Activated CD8-positive, alpha-beta memory T cell treated with anti-CD3 and anti-CD28 coated beads for 24 hours (primary cell): Measurements from ENCODE around the gene ATP10A.
A peak's percentile ranks its signal among the peaks of the same experiment; 100 is the strongest.
"Not testable (repeated sequence)": the region's sequence is repeated elsewhere in the genome, so short reads cannot be mapped to it uniquely, and the experiment has no call there.

Experiments used
- DNase-seq: peaks from one replicate; pipeline ENCODE4 v3.0.0-alpha.2; 2020

Gene ATP10A

DNA sequence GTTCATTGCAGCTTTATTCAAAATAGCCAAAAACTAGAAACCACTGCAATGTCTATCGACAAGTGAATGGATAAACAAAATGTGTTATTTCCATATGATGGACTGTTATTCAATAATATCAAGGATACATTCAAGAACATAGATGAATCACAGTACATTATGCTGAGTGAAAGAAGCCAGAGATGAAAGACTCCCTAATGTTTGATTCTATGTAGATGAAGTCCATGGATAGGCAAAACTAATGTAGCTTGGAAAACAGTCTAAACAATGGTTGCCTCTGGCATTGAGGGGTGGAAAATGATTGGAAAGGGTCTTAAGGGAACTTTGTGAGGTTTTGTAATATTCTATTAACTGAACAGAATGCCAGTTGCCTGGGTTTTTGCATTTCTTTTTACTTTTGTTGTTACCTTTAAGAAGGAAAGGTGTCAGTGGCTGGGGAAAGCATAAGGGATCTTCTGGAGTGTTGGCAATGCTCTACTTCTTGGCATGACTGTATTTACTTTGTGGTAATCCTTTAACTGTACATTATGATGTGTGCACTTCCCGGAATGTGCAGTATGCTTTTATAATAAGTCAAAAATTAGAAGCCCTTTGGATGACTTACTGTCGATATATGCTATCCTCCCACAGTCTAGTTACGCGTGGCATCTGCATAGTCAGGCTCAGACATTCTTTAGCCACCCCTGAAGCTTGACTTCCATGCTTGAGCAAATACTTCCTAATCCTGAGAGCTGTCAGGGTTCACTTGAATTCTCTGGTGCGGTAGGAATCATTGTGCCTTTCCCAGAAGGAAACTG lies 20.5 kb upstream of the ATP10A start:
- no peak for DNase-seq

DNA sequence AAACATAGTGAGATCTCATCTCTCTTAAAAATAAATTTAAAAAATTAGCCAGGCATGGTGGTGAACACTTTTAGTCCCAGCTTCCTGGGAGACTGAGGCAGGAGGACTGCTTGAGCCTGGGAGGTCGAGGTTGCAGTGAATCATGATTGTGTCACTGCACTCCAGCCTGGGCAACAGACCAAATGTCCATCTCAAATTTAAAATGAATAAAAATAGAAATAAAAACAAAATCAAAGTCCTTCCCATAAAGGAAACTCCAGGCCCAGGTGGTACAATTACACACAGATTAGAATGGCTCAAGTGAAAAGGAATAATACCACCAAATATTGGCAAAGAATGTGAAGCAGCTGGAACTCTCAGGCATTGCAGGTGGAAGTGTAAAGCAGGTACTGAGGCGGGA lies 19.3 kb upstream of the ATP10A start:
- DNase-seq, result no peak

- not testable (repeated sequence) for DNase-seq
Measured at GRCh38 chr15:25880877-25881276, 17.8 kb upstream of the ATP10A start.

GRCh38 chr15:25880411-25880810 lies 17.3 kb upstream of the ATP10A start:
- no peak for DNase-seq

DNA sequence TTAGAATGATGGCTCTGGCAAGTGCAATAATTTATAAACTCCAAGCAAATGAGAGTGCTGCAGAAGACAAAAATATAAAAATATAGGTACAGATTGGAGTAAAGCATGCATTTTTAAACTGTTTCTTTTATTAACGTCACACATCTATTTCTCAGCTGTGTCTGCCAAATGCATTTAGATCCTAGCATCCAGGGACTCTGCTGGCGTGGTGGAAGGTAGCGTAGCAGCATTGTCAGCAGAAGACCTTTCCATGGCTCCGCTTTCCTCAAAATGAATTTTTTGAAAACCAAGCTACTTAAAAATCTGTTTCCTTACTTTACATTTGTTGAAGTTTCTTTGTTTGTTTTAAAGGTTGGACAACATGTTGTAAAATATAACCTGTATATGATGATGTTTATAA lies 16.3 kb upstream of the ATP10A start:
- no peak for DNase-seq

GRCh38 chr15:25877681-25878080 lies 14.6 kb upstream of the ATP10A start:
- DNase-seq, result no peak

- no peak for DNase-seq
Measured at GRCh38 chr15:25876231-25877140, 13.4 kb upstream of the ATP10A start.

DNA sequence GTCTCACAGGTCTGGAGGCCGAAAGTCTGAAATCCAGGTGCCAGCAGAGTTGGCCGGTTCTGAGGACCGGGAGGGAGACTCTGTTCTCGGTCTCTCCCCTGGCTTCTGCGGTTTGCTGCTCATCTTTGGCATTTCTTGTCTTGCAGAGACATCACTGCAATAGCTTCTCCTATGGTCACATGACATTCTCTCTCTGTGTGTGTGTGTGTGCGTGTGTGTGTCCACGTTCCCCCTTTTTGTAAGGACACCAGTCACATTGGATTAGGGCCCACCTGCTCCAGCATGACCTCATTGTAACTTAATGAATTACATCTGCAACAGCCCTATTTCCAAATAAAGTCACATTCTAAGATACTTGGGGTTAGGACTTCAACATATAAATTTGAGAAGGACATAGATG lies 12.4 kb upstream of the ATP10A start:
- DNase-seq, result no peak

DNA sequence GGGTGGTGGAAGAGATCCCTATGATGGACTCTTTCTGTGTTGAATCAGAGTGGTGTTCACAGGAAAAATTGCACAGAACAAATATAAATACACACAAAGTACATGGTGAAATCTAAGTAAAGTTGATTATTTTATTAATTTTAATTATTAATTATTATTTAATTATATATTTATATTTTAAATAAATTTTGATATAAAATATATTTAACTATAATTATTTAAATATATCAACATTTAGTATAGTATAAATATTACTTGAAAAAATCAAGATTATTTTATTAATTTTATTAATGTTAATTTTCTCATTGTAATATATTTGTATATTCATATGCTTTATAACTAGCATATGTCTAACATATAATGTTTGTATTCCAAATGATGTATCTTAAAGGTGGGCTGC lies 11.3 kb upstream of the ATP10A start:
- DNase-seq, result no peak

DNA sequence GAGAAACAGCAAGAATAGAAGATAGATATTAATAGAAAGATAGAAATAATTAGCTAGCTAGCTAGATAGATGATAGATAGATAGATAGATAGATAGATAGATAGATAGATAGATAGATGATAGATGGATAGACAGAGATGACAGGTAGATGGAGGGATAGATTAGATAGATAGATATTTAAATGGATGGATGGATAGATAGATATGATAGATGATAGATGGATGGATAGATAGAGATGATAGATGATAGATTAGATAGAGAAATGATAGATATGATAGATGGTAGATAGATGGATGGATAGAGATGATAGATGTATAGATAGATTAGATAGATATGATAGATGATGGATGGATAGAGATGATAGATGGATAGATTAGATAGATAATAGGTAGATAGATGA lies 8.3 kb upstream of the ATP10A start:
- no peak for DNase-seq

- DNase-seq, result no peak
Measured at GRCh38 chr15:25870938-25871337, 7.8 kb upstream of the ATP10A start.

GRCh38 chr15:25869701-25870100 lies 6.6 kb upstream of the ATP10A start:
- no peak for DNase-seq

GRCh38 chr15:25866874-25867273 lies 3.7 kb upstream of the ATP10A start:
- DNase-seq, result no peak

GRCh38 chr15:25866251-25866650 lies 3.1 kb upstream of the ATP10A start:
- no peak for DNase-seq

GRCh38 chr15:25864966-25865365 lies 1.8 kb upstream of the ATP10A start:
- DNase-seq, result no peak

- no peak for DNase-seq
Measured at GRCh38 chr15:25863968-25864580, 947 bp upstream of the ATP10A start.

DNA sequence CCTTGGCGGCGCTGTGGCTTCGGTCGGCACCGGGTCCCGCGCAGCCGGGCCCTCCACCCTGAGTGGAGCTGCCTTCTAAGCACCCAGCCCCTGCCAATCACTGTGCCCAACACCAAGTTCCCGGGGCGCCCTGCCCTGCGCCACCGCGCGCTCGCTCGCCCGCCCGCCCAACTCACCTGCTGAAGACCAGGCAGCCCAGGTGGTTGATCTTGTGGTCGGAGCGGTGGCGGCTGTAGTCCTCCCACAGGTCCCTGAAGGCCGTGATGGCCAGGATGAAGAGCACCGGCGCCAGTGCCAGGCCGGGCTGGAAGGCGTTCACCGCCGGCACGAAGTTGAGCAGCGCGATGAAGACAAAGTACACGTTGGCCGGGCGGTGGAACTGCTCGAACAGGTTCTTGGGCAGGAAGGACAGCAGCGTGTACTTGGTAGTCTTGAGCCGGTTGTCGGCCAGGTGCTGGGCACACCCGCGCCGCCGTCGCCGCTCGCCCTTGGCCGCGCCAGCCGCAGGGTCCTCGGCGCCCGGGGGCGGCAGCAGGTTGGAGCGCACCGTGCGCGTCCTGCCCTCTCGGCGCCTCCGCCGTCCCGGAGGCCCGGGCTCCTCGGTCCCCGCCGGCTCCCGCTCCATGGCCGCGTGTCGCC lies 536 bp downstream of the ATP10A start:
- no peak for DNase-seq

DNA sequence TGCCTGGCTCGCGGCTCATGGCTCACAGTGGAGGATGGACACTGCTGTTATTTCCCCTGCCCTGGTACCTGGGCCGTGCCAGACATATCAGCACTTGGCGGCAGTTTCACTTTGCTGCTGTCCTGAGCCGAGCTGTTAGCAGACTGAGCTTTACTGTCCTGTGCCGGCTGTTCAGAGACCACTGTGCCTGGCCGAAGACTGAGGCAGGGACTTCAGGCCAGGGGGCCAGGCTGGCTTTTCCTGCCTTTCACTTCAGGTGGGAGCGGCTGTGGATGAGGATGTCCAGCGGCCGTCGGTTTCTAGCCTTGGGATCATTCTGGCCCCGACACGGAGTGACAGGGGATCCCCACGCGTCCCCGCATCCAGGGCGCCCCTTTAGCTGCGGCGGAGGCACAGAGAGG lies 1.1 kb downstream of the ATP10A start:
- DNase-seq, result peak; percentile 80

GRCh38 chr15:25860885-25861866 lies 2.0 kb downstream of the ATP10A start:
- DNase-seq, result peak; percentile 68

- DNase-seq, result peak; percentile 72
Measured at GRCh38 chr15:25859838-25860645, 3.1 kb downstream of the ATP10A start.
